Measurements from ENCODE around the gene TMEM259. TPM values are rescaled to one million over a fixed set of nuclear protein-coding genes. Genes with fewer than 3 reads are reported as not detected.
A peak's percentile ranks its signal among the peaks of the same experiment; 100 is the strongest.

The TMEM259 gene
- total and polyA plus RNA-seq, 2 of the 13 experiments (the other 11 are each of a cell fraction or from before 2014, with no cell fraction given): 64.7 to 164 TPM

DNA sequence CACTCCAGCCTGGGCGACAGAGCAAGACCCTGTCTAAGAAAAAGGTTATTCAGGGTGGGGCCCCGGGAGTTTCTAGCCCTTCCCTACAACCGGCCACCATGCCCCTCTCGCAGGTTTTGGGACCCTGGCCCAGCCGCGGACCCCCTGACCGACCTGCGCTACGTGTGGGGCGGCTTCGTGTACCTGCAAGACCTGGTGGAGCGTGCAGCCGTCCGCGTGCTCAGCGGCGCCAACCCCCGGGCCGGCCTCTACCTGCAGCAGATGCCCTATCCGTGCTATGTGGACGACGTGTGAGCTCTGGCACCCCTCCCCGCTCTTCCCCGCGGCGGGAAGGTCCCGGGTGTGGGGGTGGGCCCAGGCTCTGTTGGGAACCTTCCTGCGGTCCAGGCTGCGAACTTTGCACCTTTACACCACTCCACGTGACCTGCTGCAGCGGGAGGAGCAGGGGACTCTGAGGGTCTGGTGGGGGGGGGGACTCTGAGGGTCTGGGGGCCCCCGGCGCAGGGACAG is 25.2 kb upstream of the TMEM259 start (continued):
- TF ChIP-seq ZNF530 (CRISPR knock-in tag; IDR thresholded peaks at IDR 0.05; ENCODE audit: low read depth) (no peak), ZNF879 (CRISPR knock-in tag; IDR thresholded peaks at IDR 0.05) (no peak), ZNF496 (CRISPR knock-in tag; IDR thresholded peaks at IDR 0.05; ENCODE audit: insufficient replicate concordance) (no peak), FOXK2 (IDR thresholded peaks at IDR 0.05) (no peak), ZNF20 (CRISPR knock-in tag; IDR thresholded peaks at IDR 0.05) (no peak), ZNF775 (CRISPR knock-in tag; IDR thresholded peaks at IDR 0.05; ENCODE audit: borderline replicate concordance) (no peak), BRCA1 (CRISPR knock-in tag; IDR thresholded peaks at IDR 0.05) (no peak), KAT8 (CRISPR knock-in tag; IDR thresholded peaks at IDR 0.05) (no peak), IRF2 (CRISPR knock-in tag; IDR thresholded peaks at IDR 0.05) (no peak), KAT7 (CRISPR knock-in tag; IDR thresholded peaks at IDR 0.05; ENCODE audit: borderline replicate concordance) (no peak), NR2F1 (CRISPR knock-in tag; IDR thresholded peaks at IDR 0.05) (no peak), NCOR1 (IDR thresholded peaks at IDR 0.05; ENCODE audit: borderline replicate concordance, low read length) (no peak), ZNF431 (CRISPR knock-in tag; IDR thresholded peaks at IDR 0.05; ENCODE audit: borderline replicate concordance, low read depth) (no peak), PCBP1 (IDR thresholded peaks at IDR 0.05; ENCODE audit: borderline replicate concordance, low read depth, low read length) (no peak), ZNF430 (CRISPR knock-in tag; IDR thresholded peaks at IDR 0.05) (peak; percentile 71), ZC3H13 (CRISPR knock-in tag; IDR thresholded peaks at IDR 0.05) (no peak), ZBTB21 (CRISPR knock-in tag; IDR thresholded peaks at IDR 0.05) (no peak), ZNF792 (CRISPR knock-in tag; IDR thresholded peaks at IDR 0.05) (0 out of 2 replicates have a peak, but pooled peaks have one; percentile 30), PHF21A (CRISPR knock-in tag; IDR thresholded peaks at IDR 0.05) (0 out of 2 replicates have a peak, but pooled peaks have one; percentile 32), MEIS1 (CRISPR knock-in tag; IDR thresholded peaks at IDR 0.05; ENCODE audit: borderline replicate concordance) (no peak), NFE2L1 (CRISPR knock-in tag; IDR thresholded peaks at IDR 0.05; ENCODE audit: borderline replicate concordance) (no peak), JUND (CRISPR knock-in tag; IDR thresholded peaks at IDR 0.05) (no peak)
- TF ChIP-seq, protein P1, sequence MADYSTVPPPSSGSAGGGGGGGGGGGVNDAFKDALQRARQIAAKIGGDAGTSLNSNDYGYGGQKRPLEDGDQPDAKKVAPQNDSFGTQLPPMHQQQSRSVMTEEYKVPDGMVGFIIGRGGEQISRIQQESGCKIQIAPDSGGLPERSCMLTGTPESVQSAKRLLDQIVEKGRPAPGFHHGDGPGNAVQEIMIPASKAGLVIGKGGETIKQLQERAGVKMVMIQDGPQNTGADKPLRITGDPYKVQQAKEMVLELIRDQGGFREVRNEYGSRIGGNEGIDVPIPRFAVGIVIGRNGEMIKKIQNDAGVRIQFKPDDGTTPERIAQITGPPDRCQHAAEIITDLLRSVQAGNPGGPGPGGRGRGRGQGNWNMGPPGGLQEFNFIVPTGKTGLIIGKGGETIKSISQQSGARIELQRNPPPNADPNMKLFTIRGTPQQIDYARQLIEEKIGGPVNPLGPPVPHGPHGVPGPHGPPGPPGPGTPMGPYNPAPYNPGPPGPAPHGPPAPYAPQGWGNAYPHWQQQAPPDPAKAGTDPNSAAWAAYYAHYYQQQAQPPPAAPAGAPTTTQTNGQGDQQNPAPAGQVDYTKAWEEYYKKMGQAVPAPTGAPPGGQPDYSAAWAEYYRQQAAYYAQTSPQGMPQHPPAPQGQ (CRISPR knock-in tag; IDR thresholded peaks at IDR 0.05; ENCODE audit: borderline replicate concordance): no peak
- TF ChIP-seq, protein P2, sequence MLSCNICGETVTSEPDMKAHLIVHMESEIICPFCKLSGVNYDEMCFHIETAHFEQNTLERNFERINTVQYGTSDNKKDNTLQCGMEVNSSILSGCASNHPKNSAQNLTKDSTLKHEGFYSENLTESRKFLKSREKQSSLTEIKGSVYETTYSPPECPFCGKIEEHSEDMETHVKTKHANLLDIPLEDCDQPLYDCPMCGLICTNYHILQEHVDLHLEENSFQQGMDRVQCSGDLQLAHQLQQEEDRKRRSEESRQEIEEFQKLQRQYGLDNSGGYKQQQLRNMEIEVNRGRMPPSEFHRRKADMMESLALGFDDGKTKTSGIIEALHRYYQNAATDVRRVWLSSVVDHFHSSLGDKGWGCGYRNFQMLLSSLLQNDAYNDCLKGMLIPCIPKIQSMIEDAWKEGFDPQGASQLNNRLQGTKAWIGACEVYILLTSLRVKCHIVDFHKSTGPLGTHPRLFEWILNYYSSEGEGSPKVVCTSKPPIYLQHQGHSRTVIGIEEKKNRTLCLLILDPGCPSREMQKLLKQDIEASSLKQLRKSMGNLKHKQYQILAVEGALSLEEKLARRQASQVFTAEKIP (CRISPR knock-in tag; IDR thresholded peaks at IDR 0.05; ENCODE audit: borderline replicate concordance): no peak
- TF ChIP-seq, protein P3, sequence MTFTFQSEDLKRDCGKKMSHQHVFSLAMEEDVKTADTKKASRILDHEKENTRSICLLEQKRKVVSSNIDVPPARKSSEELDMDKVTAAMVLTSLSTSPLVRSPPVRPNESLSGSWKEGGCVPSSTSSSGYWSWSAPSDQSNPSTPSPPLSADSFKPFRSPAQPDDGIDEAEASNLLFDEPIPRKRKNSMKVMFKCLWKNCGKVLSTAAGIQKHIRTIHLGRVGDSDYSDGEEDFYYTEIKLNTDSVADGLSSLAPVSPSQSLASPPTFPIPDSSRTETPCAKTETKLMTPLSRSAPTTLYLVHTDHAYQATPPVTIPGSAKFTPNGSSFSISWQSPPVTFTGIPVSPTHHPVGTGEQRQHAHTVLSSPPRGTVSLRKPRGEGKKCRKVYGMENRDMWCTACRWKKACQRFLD (CRISPR knock-in tag; IDR thresholded peaks at IDR 0.05; ENCODE audit: borderline replicate concordance): no peak
- TF ChIP-seq, protein P4, sequence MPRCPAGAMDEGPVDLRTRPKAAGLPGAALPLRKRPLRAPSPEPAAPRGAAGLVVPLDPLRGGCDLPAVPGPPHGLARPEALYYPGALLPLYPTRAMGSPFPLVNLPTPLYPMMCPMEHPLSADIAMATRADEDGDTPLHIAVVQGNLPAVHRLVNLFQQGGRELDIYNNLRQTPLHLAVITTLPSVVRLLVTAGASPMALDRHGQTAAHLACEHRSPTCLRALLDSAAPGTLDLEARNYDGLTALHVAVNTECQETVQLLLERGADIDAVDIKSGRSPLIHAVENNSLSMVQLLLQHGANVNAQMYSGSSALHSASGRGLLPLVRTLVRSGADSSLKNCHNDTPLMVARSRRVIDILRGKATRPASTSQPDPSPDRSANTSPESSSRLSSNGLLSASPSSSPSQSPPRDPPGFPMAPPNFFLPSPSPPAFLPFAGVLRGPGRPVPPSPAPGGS (CRISPR knock-in tag; IDR thresholded peaks at IDR 0.05): peak; percentile 91

Measured in HepG2 (cell line).